Coronary artery (tissue), 2 donors: ENCODE measurements around the gene SDE2.
"Not testable (repeated sequence)": the region's sequence is repeated elsewhere in the genome, so short reads cannot be mapped to it uniquely, and the experiment has no call there.

ENCODE experiments used
- DNase-seq: peaks from one replicate; pipeline ENCODE4 v3.0.0-alpha.2; 2017; ENCODE audit warnings: low spot score
- H3K27ac ChIP-seq, 2 donors: fragments of 200-600 bp; sonication (generic); one replicate each; pipeline ENCODE4 v1.5.1; 2016 to 2019
- H3K4me3 ChIP-seq: fragments of 200-600 bp; sonication (generic); 2 replicates; pipeline ENCODE4 v1.5.1; 2016; ENCODE audit warnings: mild to moderate bottlenecking, moderate library complexity
- CTCF ChIP-seq: fragments of 200-600 bp; sonication (generic); IDR thresholded peaks from one replicate; pipeline ENCODE4 v1.5.1; 2019; ENCODE audit warnings: antibody characterized with exemption

Gene SDE2

GRCh38 chr1:226009650-226010044, 10.5 kb upstream of the SDE2 start:
- no peak overlapping the region for H3K4me3 ChIP-seq
- TF ChIP-seq CTCF: no peak
- no peak for DNase-seq
- H3K27ac ChIP-seq: no peak overlapping the region

GRCh38 chr1:226007126-226007892, 8.2 kb upstream of the SDE2 start:
- not testable (repeated sequence) for H3K4me3 ChIP-seq, H3K27ac ChIP-seq, DNase-seq

- H3K4me3 ChIP-seq: no peak overlapping the region
- no peak for TF ChIP-seq CTCF
- H3K27ac ChIP-seq: no peak overlapping the region
- no peak for DNase-seq
These were observed 7.5 kb upstream of the SDE2 start for GRCh38 chr1:226006686-226007085.

DNA sequence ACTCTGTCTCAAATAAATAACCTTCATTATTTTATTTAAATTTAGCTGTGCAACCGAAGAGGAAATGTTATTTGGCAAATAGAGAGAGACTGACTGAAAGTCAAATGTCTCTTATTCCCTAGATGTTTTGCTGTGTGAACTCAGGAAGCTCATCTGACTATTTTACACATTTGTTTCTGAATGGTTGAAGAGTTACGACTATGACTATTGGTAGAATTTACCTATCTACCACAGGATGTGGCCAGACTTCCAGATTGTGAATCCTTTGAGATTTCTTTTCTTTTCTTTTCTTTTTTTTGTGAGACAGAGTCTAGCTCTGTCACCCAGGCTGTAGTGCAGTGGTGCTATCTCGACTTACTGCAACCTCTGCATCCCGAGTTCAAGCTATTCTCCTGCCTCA, 5.3 kb upstream of the SDE2 start:
- no peak for TF ChIP-seq CTCF
- DNase-seq: no peak
- Histone ChIP-seq H3K4me3 (no peak overlapping the region), H3K27ac (no peak overlapping the region)

GRCh38 chr1:226003502-226004170, 4.5 kb upstream of the SDE2 start:
- no peak for TF ChIP-seq CTCF
- Histone ChIP-seq H3K27ac (no peak overlapping the region), H3K4me3 (no peak overlapping the region)
- DNase-seq: no peak

DNA sequence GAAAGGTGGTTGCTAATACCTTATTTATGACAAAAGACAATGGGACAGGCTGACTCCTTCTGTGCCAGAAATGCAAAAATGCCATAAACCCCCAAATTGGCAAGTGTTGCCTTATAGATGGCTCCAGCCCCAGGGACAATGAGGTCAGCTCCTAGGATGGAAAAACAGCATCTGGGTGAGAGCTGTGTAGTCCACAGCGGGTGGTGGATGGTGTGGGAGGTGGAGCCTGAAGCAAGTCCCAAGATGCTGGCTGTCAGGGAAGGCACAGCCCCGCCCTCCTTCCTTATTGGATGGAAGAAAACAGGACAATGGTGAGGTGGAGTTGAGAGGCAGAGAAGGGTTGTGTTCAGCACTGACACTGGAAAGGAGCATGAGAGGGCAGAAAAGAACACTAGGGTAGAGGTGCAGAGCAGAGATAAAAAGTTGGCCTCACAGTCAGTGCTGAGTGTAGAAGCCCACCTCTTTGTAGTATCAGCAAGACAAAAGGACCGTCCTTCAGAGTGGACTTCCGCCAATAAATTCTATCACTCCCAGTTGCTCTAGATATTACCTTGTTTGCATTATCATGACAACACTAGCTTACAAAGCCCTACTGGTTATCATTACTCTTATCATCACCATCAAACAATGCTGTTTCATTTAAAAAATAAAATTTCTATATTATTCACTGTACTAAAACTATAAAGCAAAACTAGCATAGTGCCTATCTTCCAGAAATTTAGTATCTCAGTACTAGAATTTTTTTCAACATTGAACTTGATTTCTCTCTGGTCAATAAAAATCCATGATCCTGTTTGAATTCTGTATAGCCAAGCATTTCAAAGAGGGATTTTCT, 3.7 kb upstream of the SDE2 start:
- peak; percentile 78 for DNase-seq
- Histone ChIP-seq H3K4me3 (peak overlapping the region; percentile 18), H3K27ac (peak overlapping the region; percentile 10 to 79)
- TF ChIP-seq CTCF: no peak

GRCh38 chr1:226001963-226002666, 3.0 kb upstream of the SDE2 start:
- no peak for TF ChIP-seq CTCF
- DNase-seq: peak; percentile 74
- peak overlapping the region; percentile 10 to 79 for H3K27ac ChIP-seq
- peak overlapping the region; percentile 18 for H3K4me3 ChIP-seq
